Activated CD8-positive, alpha-beta memory T cell treated with anti-CD3 and anti-CD28 coated beads, Interleukin-2, amount 10 ng/mL, durations not matched to agents 7 days and 5 days (primary cell): Measurements from ENCODE around the gene NCKAP5. TPM values are rescaled to one million over a fixed set of nuclear protein-coding genes. Genes with fewer than 3 reads are reported as not detected.

Experiments used
- ATAC-seq: fragments of 150-1000 bp; cut with Tn5 transposase; one replicate; pipeline ENCODE4 v1.10.0; 2021; ENCODE audit warnings: moderate library complexity
- CTCF ChIA-PET: fragments of 350-600 bp; sonication (Branson Sonifier 250); formaldehyde crosslinking; loops from one replicate; lab custom pipeline; 2021; ENCODE audit warnings: antibody characterized with exemption; lab: Charles Lee
- DNase-seq: peaks from one replicate; pipeline ENCODE4 v3.0.0-alpha.2; 2020
- H3K27ac Mint-ChIP-seq: one replicate; pipeline ENCODE4 v1.8.0; 2021; ENCODE audit warnings: mild to moderate bottlenecking, mixed read lengths
- H3K27me3 Mint-ChIP-seq: one replicate; pipeline ENCODE4 v1.8.0; 2021; ENCODE audit warnings: mixed read lengths
- H3K36me3 Mint-ChIP-seq: one replicate; pipeline ENCODE4 v1.8.0; 2021; ENCODE audit warnings: mild to moderate bottlenecking, mixed read lengths
- H3K4me1 Mint-ChIP-seq: one replicate; pipeline ENCODE4 v1.8.0; 2021; ENCODE audit warnings: mixed read lengths
- H3K4me3 Mint-ChIP-seq: one replicate; pipeline ENCODE4 v1.8.0; 2021; ENCODE audit warnings: mild to moderate bottlenecking, moderate library complexity, mixed read lengths
- H3K9me3 Mint-ChIP-seq: one replicate; pipeline ENCODE4 v1.8.0; 2022; ENCODE audit warnings: low read depth, mixed read lengths
- total RNA-seq, 2 experiments: library from RNA; stranded (reverse); gene quantifications; one replicate each; pipeline ENCODE4 v1.2.3, GENCODE V29; 2021

NCKAP5 gene
- total RNA-seq, 2 experiments from 2014 or later = not detected

GRCh38 chr2:133253793-133254192, 314.5 kb downstream of the NCKAP5 start:
- H3K4me3 Mint-ChIP-seq = no peak overlapping the region
- H3K36me3 Mint-ChIP-seq = no peaks in the 10 kb centered on the region
- no peak overlapping the region for H3K27ac Mint-ChIP-seq
- H3K9me3 Mint-ChIP-seq = no peaks in the 10 kb centered on the region
- DNase-seq = no peak
- no peak for ATAC-seq
- CTCF ChIA-PET = no interaction called here
- H3K27me3 Mint-ChIP-seq = no peaks in the 10 kb centered on the region
- no peaks in the 10 kb centered on the region for H3K4me1 Mint-ChIP-seq

GRCh38 chr2:133252780-133253355, 315.4 kb downstream of the NCKAP5 start:
- DNase-seq = no peak
- H3K36me3 Mint-ChIP-seq = no peaks in the 10 kb centered on the region
- H3K4me1 Mint-ChIP-seq = no peaks in the 10 kb centered on the region
- no peaks in the 10 kb centered on the region for H3K27me3 Mint-ChIP-seq
- no peak overlapping the region for H3K4me3 Mint-ChIP-seq
- CTCF ChIA-PET = interaction anchor here (0.7 kb wide), 1 partner anchor 11 kb away, joined by 3 read pairs; no protein-coding TSS in a partner anchor
- no peaks in the 10 kb centered on the region for H3K9me3 Mint-ChIP-seq
- H3K27ac Mint-ChIP-seq = no peak overlapping the region
- no peak for ATAC-seq

GRCh38 chr2:133249362-133249761, 318.9 kb downstream of the NCKAP5 start:
- CTCF ChIA-PET = no interaction called here
- no peaks in the 10 kb centered on the region for H3K27me3 Mint-ChIP-seq

GRCh38 chr2:133248264-133248663, 320.0 kb downstream of the NCKAP5 start:
- H3K4me3 Mint-ChIP-seq = no peak overlapping the region
- H3K27me3 Mint-ChIP-seq = no peaks in the 10 kb centered on the region
- no peaks in the 10 kb centered on the region for H3K4me1 Mint-ChIP-seq
- no peak for DNase-seq
- no peak overlapping the region for H3K27ac Mint-ChIP-seq
- no peaks in the 10 kb centered on the region for H3K9me3 Mint-ChIP-seq
- no peak for ATAC-seq
- no peaks in the 10 kb centered on the region for H3K36me3 Mint-ChIP-seq
- CTCF ChIA-PET = no interaction called here

More at GRCh38 chr2:133249362-133249761, 318.9 kb downstream of the NCKAP5 start:
- Mint-ChIP-seq H3K36me3 (no peaks in the 10 kb centered on the region), H3K4me3 (no peak overlapping the region), H3K4me1 (no peaks in the 10 kb centered on the region), H3K9me3 (no peaks in the 10 kb centered on the region), H3K27ac (no peak overlapping the region)
- ATAC-seq (no peak), DNase-seq (no peak)

GRCh38 chr2:133247631-133248030, 320.6 kb downstream of the NCKAP5 start:
- CTCF ChIA-PET = no interaction called here
- ATAC-seq (no peak), DNase-seq (no peak)
- Mint-ChIP-seq H3K9me3 (peaks cover under 1% of the 10 kb centered on the region), H3K36me3 (no peaks in the 10 kb centered on the region), H3K4me1 (no peaks in the 10 kb centered on the region), H3K27me3 (no peaks in the 10 kb centered on the region), H3K27ac (no peak overlapping the region), H3K4me3 (no peak overlapping the region)

- Mint-ChIP-seq H3K4me1 (no peaks in the 10 kb centered on the region), H3K4me3 (no peak overlapping the region), H3K9me3 (peaks cover 3% of the 10 kb centered on the region), H3K36me3 (no peaks in the 10 kb centered on the region), H3K27ac (no peak overlapping the region), H3K27me3 (no peaks in the 10 kb centered on the region)
- DNase-seq (no peak), ATAC-seq (no peak)
- CTCF ChIA-PET = interaction anchor here (1.2 kb wide), 1 partner anchor 12 kb away, joined by 3 read pairs; no protein-coding TSS in a partner anchor
These were observed 327.1 kb downstream of the NCKAP5 start for GRCh38 chr2:133241224-133241571.

- H3K27me3 Mint-ChIP-seq = no peaks in the 10 kb centered on the region
- no peaks in the 10 kb centered on the region for H3K36me3 Mint-ChIP-seq
- no peaks in the 10 kb centered on the region for H3K4me1 Mint-ChIP-seq
- no peak overlapping the region for H3K27ac Mint-ChIP-seq
- peaks cover 3% of the 10 kb centered on the region for H3K9me3 Mint-ChIP-seq
- H3K4me3 Mint-ChIP-seq = no peak overlapping the region
- ATAC-seq (no peak), DNase-seq (no peak)
- CTCF ChIA-PET = no interaction called here
These were observed 327.6 kb downstream of the NCKAP5 start for GRCh38 chr2:133240491-133241223.

GRCh38 chr2:133235968-133236367, 332.3 kb downstream of the NCKAP5 start:
- CTCF ChIA-PET = no interaction called here
- Mint-ChIP-seq H3K27ac (no peak overlapping the region), H3K4me1 (no peaks in the 10 kb centered on the region), H3K4me3 (no peak overlapping the region), H3K36me3 (no peaks in the 10 kb centered on the region), H3K9me3 (no peaks in the 10 kb centered on the region), H3K27me3 (no peaks in the 10 kb centered on the region)
- ATAC-seq = no peak
- DNase-seq = no peak

GRCh38 chr2:133232556-133232955, 335.7 kb downstream of the NCKAP5 start:
- CTCF ChIA-PET = no interaction called here
- ATAC-seq (no peak), DNase-seq (no peak)
- H3K4me3 Mint-ChIP-seq = no peak overlapping the region
- H3K27ac Mint-ChIP-seq = no peak overlapping the region
- no peaks in the 10 kb centered on the region for H3K4me1 Mint-ChIP-seq
- H3K9me3 Mint-ChIP-seq = peaks cover 3% of the 10 kb centered on the region
- no peaks in the 10 kb centered on the region for H3K27me3 Mint-ChIP-seq
- H3K36me3 Mint-ChIP-seq = no peaks in the 10 kb centered on the region

- Mint-ChIP-seq H3K27ac (no peak overlapping the region), H3K27me3 (no peaks in the 10 kb centered on the region), H3K4me1 (no peaks in the 10 kb centered on the region), H3K9me3 (peaks cover 3% of the 10 kb centered on the region), H3K4me3 (no peak overlapping the region), H3K36me3 (no peaks in the 10 kb centered on the region)
- CTCF ChIA-PET = no interaction called here
- no peak for DNase-seq
- no peak for ATAC-seq
These were observed 337.0 kb downstream of the NCKAP5 start for GRCh38 chr2:133231264-133231663.

- Mint-ChIP-seq H3K36me3 (no peaks in the 10 kb centered on the region), H3K4me1 (no peaks in the 10 kb centered on the region), H3K4me3 (no peak overlapping the region), H3K27ac (no peak overlapping the region), H3K9me3 (peaks cover 3% of the 10 kb centered on the region), H3K27me3 (no peaks in the 10 kb centered on the region)
- DNase-seq (no peak), ATAC-seq (no peak)
- CTCF ChIA-PET = no interaction called here
These were observed 338.3 kb downstream of the NCKAP5 start for GRCh38 chr2:133229974-133230373.

- H3K4me1 Mint-ChIP-seq = no peaks in the 10 kb centered on the region
- H3K4me3 Mint-ChIP-seq = no peak overlapping the region
- H3K36me3 Mint-ChIP-seq = no peaks in the 10 kb centered on the region
- ATAC-seq = no peak
- H3K27ac Mint-ChIP-seq = no peak overlapping the region
- H3K27me3 Mint-ChIP-seq = no peaks in the 10 kb centered on the region
- DNase-seq = no peak
- CTCF ChIA-PET = no interaction called here
- H3K9me3 Mint-ChIP-seq = peaks cover under 1% of the 10 kb centered on the region
These were observed 345.0 kb downstream of the NCKAP5 start for GRCh38 chr2:133223226-133223625.

- H3K4me3 Mint-ChIP-seq = no peak overlapping the region
- CTCF ChIA-PET = no interaction called here
These were observed 346.9 kb downstream of the NCKAP5 start for GRCh38 chr2:133221398-133221797.

GRCh38 chr2:133218204-133218603, 350.1 kb downstream of the NCKAP5 start:
- H3K4me3 Mint-ChIP-seq = no peak overlapping the region
- no peaks in the 10 kb centered on the region for H3K36me3 Mint-ChIP-seq
- H3K27ac Mint-ChIP-seq = no peak overlapping the region
- ATAC-seq = no peak
- H3K27me3 Mint-ChIP-seq = no peaks in the 10 kb centered on the region
- DNase-seq = no peak
- peaks cover 5% of the 10 kb centered on the region for H3K9me3 Mint-ChIP-seq
- CTCF ChIA-PET = no interaction called here
- no peaks in the 10 kb centered on the region for H3K4me1 Mint-ChIP-seq

More at GRCh38 chr2:133221398-133221797, 346.9 kb downstream of the NCKAP5 start:
- H3K27ac Mint-ChIP-seq = no peak overlapping the region
- peaks cover 2% of the 10 kb centered on the region for H3K9me3 Mint-ChIP-seq
- no peaks in the 10 kb centered on the region for H3K27me3 Mint-ChIP-seq
- ATAC-seq = no peak
- H3K36me3 Mint-ChIP-seq = no peaks in the 10 kb centered on the region
- no peaks in the 10 kb centered on the region for H3K4me1 Mint-ChIP-seq
- no peak for DNase-seq
